NCI-H187 (cell line): ENCODE data around the gene NKIRAS2.

ENCODE experiments used
- DNase-seq, 2 experiments: peaks; one replicate each; lab custom pipeline; 2025; lab: John Stamatoyannopoulos, UW

NKIRAS2 gene

GRCh38 chr17:42055027-42055426 is 35.1 kb downstream of the NKIRAS2 start:
- DNase-seq = no peak

- DNase-seq = no peak
These were observed 35.6 kb downstream of the NKIRAS2 start for GRCh38 chr17:42055496-42055895.

- DNase-seq = no peak
These were observed 36.7 kb downstream of the NKIRAS2 start for GRCh38 chr17:42056635-42057034.

- DNase-seq = no peak
These were observed 38.2 kb downstream of the NKIRAS2 start for GRCh38 chr17:42058063-42058462.

- no peak for DNase-seq
These were observed 39.9 kb downstream of the NKIRAS2 start for GRCh38 chr17:42059815-42060214.

- no peak for DNase-seq
These were observed 40.3 kb downstream of the NKIRAS2 start for GRCh38 chr17:42060231-42060630.

GRCh38 chr17:42061646-42062487 is 42.0 kb downstream of the NKIRAS2 start:
- no peak for DNase-seq

GRCh38 chr17:42062681-42063080 is 42.8 kb downstream of the NKIRAS2 start:
- DNase-seq = no peak

GRCh38 chr17:42065201-42065600 is 45.3 kb downstream of the NKIRAS2 start:
- DNase-seq = no peak

GRCh38 chr17:42067371-42068091 is 47.6 kb downstream of the NKIRAS2 start:
- peak in 1 of 2 experiments; percentile 31 for DNase-seq

- DNase-seq = no peak
These were observed 49.1 kb downstream of the NKIRAS2 start for GRCh38 chr17:42068979-42069378.

GRCh38 chr17:42071810-42072209 is 51.9 kb downstream of the NKIRAS2 start:
- no peak for DNase-seq

- DNase-seq = no peak
These were observed 52.7 kb downstream of the NKIRAS2 start for GRCh38 chr17:42072323-42073187.
